Neural cell (in vitro differentiated cells): ENCODE data around the gene PRDM1. TPM values are rescaled to one million over a fixed set of nuclear protein-coding genes. Genes with fewer than 3 reads are reported as not detected.

Experiments used
- H2AFZ ChIP-seq: fragments of 200-600, 300-800 bp; sonication (generic), shearing (Covaris generic); 2 replicates; pipeline ENCODE4 v1.6.0; 2014; ENCODE audit warnings: low read depth, mild to moderate bottlenecking, antibody characterized with exemption, low read length, moderate library complexity
- H3F3A ChIP-seq: fragments of 200-600 bp; shearing (Covaris generic); 2 replicates; pipeline ENCODE4 v1.6.1; 2016; ENCODE audit warnings: mild to moderate bottlenecking, moderate library complexity, mixed read lengths, antibody characterized with exemption, low read length; ENCODE audit not compliant: insufficient read depth, poor library complexity, severe bottlenecking
- H3K27ac ChIP-seq: fragments of 200-600, 300-800 bp; sonication (generic), shearing (Covaris generic); 2 replicates; pipeline ENCODE4 v1.5.1; 2014; ENCODE audit warnings: mild to moderate bottlenecking, low read length, moderate library complexity
- H3K27me3 ChIP-seq: fragments of 300-800, 200-600 bp; sonication (generic), shearing (Covaris generic); 2 replicates; pipeline ENCODE4 v1.6.0; 2014; ENCODE audit warnings: mild to moderate bottlenecking, low read depth, low read length, moderate library complexity; ENCODE audit not compliant: insufficient read depth
- H3K36me3 ChIP-seq: fragments of 300-800, 200-600 bp; sonication (generic), shearing (Covaris generic); 2 replicates; pipeline ENCODE4 v1.5.1; 2014; ENCODE audit warnings: mild to moderate bottlenecking, antibody characterized with exemption, low read length, moderate library complexity; ENCODE audit not compliant: insufficient read depth
- H3K4me2 ChIP-seq: fragments of 300-800, 200-600 bp; sonication (generic), shearing (Covaris generic); 2 replicates; pipeline ENCODE4 v1.6.0; 2014; ENCODE audit warnings: mild to moderate bottlenecking, low read length
- H3K4me3 ChIP-seq: fragments of 300-800, 200-600 bp; sonication (generic), shearing (Covaris generic); 2 replicates; pipeline ENCODE4 v1.5.1; 2014; ENCODE audit warnings: mild to moderate bottlenecking, low read length, moderate library complexity
- H3K79me2 ChIP-seq: fragments of 200-600 bp; shearing (Covaris generic); replicated peaks from 2 replicates; pipeline ENCODE4 v1.6.0; 2014; ENCODE audit warnings: mild to moderate bottlenecking, low read length, moderate library complexity; ENCODE audit not compliant: insufficient read depth
- H3K9ac ChIP-seq: fragments of 300-800, 200-600 bp; sonication (generic), shearing (Covaris generic); 2 replicates; pipeline ENCODE4 v1.6.1; 2016; ENCODE audit warnings: mild to moderate bottlenecking, low read length, mixed read lengths
- H3K9me2 ChIP-seq: fragments of 200-600 bp; shearing (Covaris generic); 2 replicates; pipeline ENCODE4 v1.6.1; 2016; ENCODE audit warnings: mild to moderate bottlenecking, low read length, mixed read lengths; ENCODE audit not compliant: insufficient read depth
- H3K9me3 ChIP-seq: fragments of 200-600, 300-800 bp; sonication (generic), shearing (Covaris generic); 2 replicates; pipeline ENCODE4 v1.6.1; 2016; ENCODE audit warnings: mild to moderate bottlenecking, mixed run types, low read length, moderate library complexity, mixed read lengths
- H4K20me1 ChIP-seq: fragments of 200-600 bp; shearing (Covaris generic); 2 replicates; pipeline ENCODE4 v1.6.1; 2016; ENCODE audit warnings: mild to moderate bottlenecking, mixed run types; ENCODE audit not compliant: insufficient read depth
- CTCF ChIP-seq: fragments of 450-650 bp; IDR thresholded peaks from 2 replicates; pipeline ENCODE4 v1.5.1; 2014; ENCODE audit warnings: antibody characterized with exemption, mild to moderate bottlenecking, moderate library complexity; ENCODE audit not compliant: poor library complexity, severe bottlenecking
- EP300 ChIP-seq: fragments of 450-650 bp; conservative IDR thresholded peaks from 2 replicates; pipeline ENCODE4 v1.6.1; 2014; ENCODE audit warnings: antibody characterized with exemption, mild to moderate bottlenecking, moderate library complexity; ENCODE audit not compliant: poor library complexity, severe bottlenecking
- EZH2 ChIP-seq: fragments of 200-600, 300-800 bp; shearing (Covaris generic), sonication (generic); IDR thresholded peaks from 2 replicates; pipeline ENCODE4 v1.6.1; 2014; ENCODE audit warnings: antibody characterized with exemption, low read length, borderline replicate concordance, mild to moderate bottlenecking; ENCODE audit not compliant: insufficient read depth, poor library complexity, severe bottlenecking
- MXI1 ChIP-seq: fragments of 450-650 bp; conservative IDR thresholded peaks from 2 replicates; pipeline ENCODE4 v1.6.1; 2014; ENCODE audit warnings: antibody characterized with exemption, mild to moderate bottlenecking; ENCODE audit not compliant: poor library complexity, severe bottlenecking
- POLR2AphosphoS5 ChIP-seq: IDR thresholded peaks from 2 replicates; pipeline ENCODE4 v1.6.1; 2012
- RAD21 ChIP-seq: fragments of 450-650 bp; conservative IDR thresholded peaks from 2 replicates; pipeline ENCODE4 v1.6.1; 2014; ENCODE audit warnings: antibody characterized with exemption, mild to moderate bottlenecking, moderate library complexity
- REST ChIP-seq: IDR thresholded peaks from 2 replicates; pipeline ENCODE4 v1.6.1; 2012; ENCODE audit warnings: borderline replicate concordance
- SMC3 ChIP-seq: fragments of 450-650 bp; conservative IDR thresholded peaks from 2 replicates; pipeline ENCODE4 v1.6.1; 2014; ENCODE audit warnings: antibody characterized with exemption, mild to moderate bottlenecking, moderate library complexity; ENCODE audit not compliant: poor library complexity
- TAF1 ChIP-seq: IDR thresholded peaks from 2 replicates; pipeline ENCODE4 v1.6.1; 2012; ENCODE audit warnings: low read depth
- polyA plus RNA-seq: library from polyadenylated mRNA; depleted of rRNA; stranded (reverse); fragments of >200 nt; gene quantifications from 2 replicates; pipeline ENCODE4 v1.2.3, GENCODE V29; 2014

Gene PRDM1
- polyA plus RNA-seq, 1 donor from 2014 or later, result 0.09 TPM

GRCh38 chr6:106077170-106077569, 9.0 kb upstream of the PRDM1 start:
- Histone ChIP-seq H3K27ac (no peak overlapping the region), H2AFZ (no peak overlapping the region), H3K36me3 (no peaks in the 10 kb centered on the region), H3K9me3 (no peaks in the 10 kb centered on the region), H3K9me2 (no peaks in the 10 kb centered on the region), H3F3A (no peaks in the 10 kb centered on the region), H3K4me3 (no peak overlapping the region), H4K20me1 (no peaks in the 10 kb centered on the region), H3K79me2 (no peaks in the 10 kb centered on the region), H3K4me2 (no peak overlapping the region), H3K9ac (no peak overlapping the region), H3K27me3 (no peaks in the 10 kb centered on the region)
- TF ChIP-seq REST (no peak), EP300 (no peak), TAF1 (no peak), RAD21 (no peak), CTCF (no peak), SMC3 (no peak), POLR2AphosphoS5 (no peak), EZH2 (no peak), MXI1 (no peak)

- H3K36me3 ChIP-seq, result no peaks in the 10 kb centered on the region
- no peak overlapping the region for H3K27ac ChIP-seq
- H3K79me2 ChIP-seq, result no peaks in the 10 kb centered on the region
- H3K27me3 ChIP-seq, result no peaks in the 10 kb centered on the region
- TF ChIP-seq POLR2AphosphoS5, result no peak
- no peak for TF ChIP-seq MXI1
- TF ChIP-seq CTCF, result no peak
- no peak for TF ChIP-seq SMC3
- TF ChIP-seq TAF1, result no peak
- no peak for TF ChIP-seq RAD21
- no peak for TF ChIP-seq EZH2
- TF ChIP-seq EP300, result no peak
- no peak overlapping the region for H3K9ac ChIP-seq
- no peak overlapping the region for H2AFZ ChIP-seq
- H3K9me3 ChIP-seq, result no peaks in the 10 kb centered on the region
- H3K4me2 ChIP-seq, result no peak overlapping the region
- H3K9me2 ChIP-seq, result no peaks in the 10 kb centered on the region
- H3F3A ChIP-seq, result no peaks in the 10 kb centered on the region
- no peaks in the 10 kb centered on the region for H4K20me1 ChIP-seq
- H3K4me3 ChIP-seq, result no peak overlapping the region
Observed at GRCh38 chr6:106077881-106078280, 8.3 kb upstream of the PRDM1 start.
